ENCODE data around the gene MKRN3. TPM values are rescaled to one million over a fixed set of nuclear protein-coding genes. Genes with fewer than 3 reads are reported as not detected.

Gene MKRN3
- total RNA-seq, 2 donors from 2014 or later = 0.43 TPM; not detected in 1

DNA sequence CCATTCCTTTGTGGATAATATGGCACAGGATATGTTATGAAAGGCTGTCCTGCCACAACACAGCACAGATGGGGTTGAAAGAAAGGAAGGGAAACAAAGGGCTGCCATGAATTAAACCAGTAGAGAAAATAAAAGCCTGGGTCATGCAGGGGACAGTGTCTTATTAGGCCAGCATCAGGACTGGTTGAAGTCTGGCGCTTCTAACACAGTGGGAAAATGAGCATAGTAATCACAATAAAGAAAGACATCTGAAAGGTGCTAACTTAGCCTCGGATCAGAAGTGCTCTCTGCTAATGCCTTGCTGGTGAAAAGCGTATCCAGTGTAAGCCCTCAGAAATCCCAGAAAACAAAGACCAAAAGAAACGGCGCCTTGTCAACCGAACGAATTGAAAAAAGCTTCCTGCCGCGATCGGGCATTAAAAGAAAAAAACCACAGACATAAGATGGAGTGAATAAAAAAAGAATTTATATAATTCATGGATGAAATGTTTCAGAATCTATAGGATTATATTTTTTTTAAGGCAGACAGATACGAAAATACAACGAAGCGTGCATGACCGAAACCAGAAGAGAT, 566 bp upstream of the MKRN3 start:
- no peak for DNase-seq (ENCODE audit: low spot score)
- H3K27me3 ChIP-seq = no peaks in the 10 kb centered on the region
- H3K9me3 ChIP-seq = no peaks in the 10 kb centered on the region
- H3K4me1 ChIP-seq = no peaks in the 10 kb centered on the region
- TF ChIP-seq, protein P1, sequence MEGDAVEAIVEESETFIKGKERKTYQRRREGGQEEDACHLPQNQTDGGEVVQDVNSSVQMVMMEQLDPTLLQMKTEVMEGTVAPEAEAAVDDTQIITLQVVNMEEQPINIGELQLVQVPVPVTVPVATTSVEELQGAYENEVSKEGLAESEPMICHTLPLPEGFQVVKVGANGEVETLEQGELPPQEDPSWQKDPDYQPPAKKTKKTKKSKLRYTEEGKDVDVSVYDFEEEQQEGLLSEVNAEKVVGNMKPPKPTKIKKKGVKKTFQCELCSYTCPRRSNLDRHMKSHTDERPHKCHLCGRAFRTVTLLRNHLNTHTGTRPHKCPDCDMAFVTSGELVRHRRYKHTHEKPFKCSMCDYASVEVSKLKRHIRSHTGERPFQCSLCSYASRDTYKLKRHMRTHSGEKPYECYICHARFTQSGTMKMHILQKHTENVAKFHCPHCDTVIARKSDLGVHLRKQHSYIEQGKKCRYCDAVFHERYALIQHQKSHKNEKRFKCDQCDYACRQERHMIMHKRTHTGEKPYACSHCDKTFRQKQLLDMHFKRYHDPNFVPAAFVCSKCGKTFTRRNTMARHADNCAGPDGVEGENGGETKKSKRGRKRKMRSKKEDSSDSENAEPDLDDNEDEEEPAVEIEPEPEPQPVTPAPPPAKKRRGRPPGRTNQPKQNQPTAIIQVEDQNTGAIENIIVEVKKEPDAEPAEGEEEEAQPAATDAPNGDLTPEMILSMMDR (IDR thresholded peaks at IDR 0.05) = no peak
- H3K4me3 ChIP-seq = no peak overlapping the region
- no peak overlapping the region for H3K27ac ChIP-seq
- no peaks in the 10 kb centered on the region for H3K36me3 ChIP-seq

DNA sequence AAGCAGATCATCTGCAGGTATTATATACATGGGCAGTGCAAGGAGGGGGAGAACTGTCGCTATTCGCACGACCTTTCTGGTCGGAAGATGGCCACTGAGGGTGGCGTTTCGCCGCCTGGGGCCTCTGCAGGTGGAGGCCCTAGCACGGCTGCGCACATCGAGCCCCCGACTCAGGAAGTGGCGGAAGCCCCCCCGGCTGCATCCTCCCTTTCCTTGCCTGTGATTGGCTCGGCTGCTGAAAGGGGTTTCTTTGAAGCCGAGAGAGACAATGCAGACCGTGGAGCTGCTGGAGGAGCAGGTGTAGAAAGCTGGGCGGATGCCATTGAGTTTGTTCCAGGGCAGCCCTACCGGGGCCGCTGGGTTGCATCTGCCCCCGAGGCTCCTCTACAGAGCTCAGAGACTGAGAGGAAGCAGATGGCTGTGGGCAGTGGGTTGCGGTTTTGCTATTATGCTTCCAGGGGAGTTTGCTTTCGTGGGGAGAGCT, 639 bp downstream of the MKRN3 start:
- no peaks in the 10 kb centered on the region for H3K9me3 ChIP-seq
- DNase-seq (ENCODE audit: low spot score) = no peak
- H3K4me3 ChIP-seq = peak overlapping the region in 1 of 2 donors; percentile 22
- no peak overlapping the region for H3K27ac ChIP-seq
- no peaks in the 10 kb centered on the region for H3K36me3 ChIP-seq
- H3K27me3 ChIP-seq = no peaks in the 10 kb centered on the region
- H3K4me1 ChIP-seq = no peaks in the 10 kb centered on the region
- TF ChIP-seq, protein P1 (IDR thresholded peaks at IDR 0.05) = no peak

DNA sequence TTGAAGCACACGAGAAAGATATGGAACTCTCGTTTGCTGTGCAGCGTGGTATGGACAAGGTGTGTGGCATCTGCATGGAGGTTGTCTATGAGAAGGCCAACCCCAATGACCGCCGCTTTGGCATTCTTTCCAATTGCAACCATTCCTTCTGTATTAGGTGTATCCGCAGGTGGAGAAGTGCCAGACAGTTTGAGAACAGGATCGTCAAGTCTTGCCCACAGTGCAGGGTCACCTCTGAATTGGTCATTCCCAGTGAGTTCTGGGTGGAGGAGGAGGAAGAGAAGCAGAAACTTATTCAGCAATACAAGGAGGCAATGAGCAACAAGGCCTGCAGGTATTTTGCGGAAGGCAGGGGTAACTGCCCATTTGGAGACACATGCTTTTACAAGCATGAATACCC, 1.2 kb downstream of the MKRN3 start:
- H3K4me3 ChIP-seq = no peak overlapping the region

DNA sequence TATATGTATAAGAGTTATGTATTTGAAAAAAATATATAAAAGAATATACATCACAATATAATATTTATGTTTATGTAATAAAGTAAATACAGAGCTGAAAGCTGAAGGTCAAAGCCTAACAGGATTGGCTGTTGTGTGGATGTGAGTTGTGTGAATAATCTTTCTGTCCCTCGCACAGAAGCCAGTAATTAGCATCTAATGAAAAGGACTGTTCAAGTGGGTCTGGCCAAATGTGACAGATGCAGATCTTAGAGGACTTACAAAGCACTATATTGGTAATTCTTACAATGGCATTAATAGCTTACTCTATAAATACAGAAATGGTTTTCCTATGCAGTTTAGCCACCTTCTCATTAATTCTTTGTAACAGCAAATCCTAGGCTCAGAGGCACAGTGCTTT, 2.4 kb downstream of the MKRN3 start:
- Histone ChIP-seq H3K9me3 (no peaks in the 10 kb centered on the region), H3K4me3 (no peak overlapping the region), H3K36me3 (no peaks in the 10 kb centered on the region), H3K27me3 (no peaks in the 10 kb centered on the region), H3K4me1 (no peaks in the 10 kb centered on the region), H3K27ac (no peak overlapping the region)
- TF ChIP-seq, protein P1 (IDR thresholded peaks at IDR 0.05) = no peak
- no peak for DNase-seq (ENCODE audit: low spot score)

More for the DNA sequence above, 1.2 kb downstream of the MKRN3 start:
- Histone ChIP-seq H3K27ac (no peak overlapping the region), H3K4me1 (no peaks in the 10 kb centered on the region), H3K9me3 (no peaks in the 10 kb centered on the region), H3K36me3 (no peaks in the 10 kb centered on the region), H3K27me3 (no peaks in the 10 kb centered on the region)
- DNase-seq (ENCODE audit: low spot score) = no peak
- TF ChIP-seq, protein P1 (IDR thresholded peaks at IDR 0.05) = no peak

DNA sequence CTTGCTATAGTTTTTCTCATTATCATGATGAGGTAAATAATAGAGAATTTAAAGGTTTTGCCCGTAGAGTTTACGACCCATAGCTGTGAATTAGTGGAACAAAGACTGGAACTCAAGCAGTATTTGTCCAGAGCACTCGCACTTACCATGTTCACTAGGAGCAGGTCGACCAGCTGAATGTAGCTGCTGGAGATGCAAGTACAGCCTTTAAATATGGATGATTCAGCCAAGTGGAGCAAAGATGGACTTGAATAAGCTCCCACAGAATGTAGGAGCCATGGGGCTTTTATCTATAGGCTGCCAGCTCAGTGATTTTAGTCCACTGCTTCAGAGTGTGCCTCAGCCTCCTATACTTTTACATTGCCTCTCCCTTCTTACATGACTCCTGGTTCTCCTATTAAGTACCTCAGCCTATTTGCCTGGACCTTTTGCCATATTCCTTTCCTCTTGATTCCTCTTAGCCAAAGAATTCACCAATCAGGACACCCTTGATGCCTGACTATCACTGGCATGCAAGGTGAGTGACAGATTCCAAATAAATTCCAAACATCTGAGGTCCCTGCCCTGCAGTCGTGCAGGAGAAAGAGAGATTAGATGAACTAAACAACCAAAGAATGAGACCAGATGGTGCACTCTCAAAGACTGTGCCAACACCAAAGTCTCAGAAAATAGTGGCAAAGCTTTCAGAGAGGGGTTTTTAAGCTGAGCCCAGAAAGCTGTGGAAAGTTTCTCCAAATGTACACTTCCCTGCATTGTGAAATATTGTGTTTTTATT, 3.9 kb downstream of the MKRN3 start:
- no peaks in the 10 kb centered on the region for H3K9me3 ChIP-seq
- H3K4me3 ChIP-seq = no peak overlapping the region
- no peaks in the 10 kb centered on the region for H3K27me3 ChIP-seq
- TF ChIP-seq, protein P1 (IDR thresholded peaks at IDR 0.05) = no peak
- H3K4me1 ChIP-seq = no peaks in the 10 kb centered on the region
- no peak for DNase-seq (ENCODE audit: low spot score)
- H3K36me3 ChIP-seq = no peaks in the 10 kb centered on the region
- H3K27ac ChIP-seq = no peak overlapping the region

Measured in right atrium auricular region (tissue), 2 donors.